Thyroid gland (tissue), 4 donors: ENCODE data around the gene MAPK8IP3. TPM values are rescaled to one million over a fixed set of nuclear protein-coding genes. Genes with fewer than 3 reads are reported as not detected.

Experiments
- DNase-seq, 2 donors: peaks; one replicate each; pipeline ENCODE4 v3.0.0-alpha.2; 2019
- H3K27ac ChIP-seq, 3 donors: fragments of 200-600 bp; sonication (generic); 1 replicate in 2 of 3; 2 replicates in 1 of 3; pipeline ENCODE4 v1.5.1; 2016 to 2019; ENCODE audit warnings: mild to moderate bottlenecking in 1 of 3, moderate library complexity in 1 of 3
- H3K27me3 ChIP-seq: fragments of 200-600 bp; sonication (generic); one replicate; pipeline ENCODE4 v1.5.1; 2019
- H3K36me3 ChIP-seq, 2 donors: fragments of 200-600 bp; sonication (generic); one replicate each; pipeline ENCODE4 v1.5.1; 2016 to 2019
- H3K4me1 ChIP-seq, 2 donors: fragments of 200-600 bp; sonication (generic); one replicate each; pipeline ENCODE4 v1.5.1; 2017 to 2019
- H3K4me3 ChIP-seq, 3 donors: fragments of 200-600 bp; sonication (generic); replicated peaks in 1 of 3; 1 replicate in 2 of 3; 2 replicates in 1 of 3; pipeline ENCODE4 v1.5.1; 2016; ENCODE audit warnings: mild to moderate bottlenecking in 1 of 3
- H3K9me3 ChIP-seq: fragments of 200-600 bp; sonication (generic); one replicate; pipeline ENCODE4 v1.5.1; 2017
- CTCF ChIP-seq, 6 experiments: fragments of 200-600 bp in 3 of 6; fragments of 450-650 bp in 3 of 6; sonication (generic) in 3 of 6; IDR thresholded peaks; one replicate each; pipeline ENCODE4 v1.5.1; 2016 to 2019; ENCODE audit warnings: antibody characterized with exemption in 6 of 6, mild to moderate bottlenecking in 2 of 6, inconsistent platforms in 1 of 6, moderate library complexity in 1 of 6
- POLR2A ChIP-seq, 2 donors: fragments of 450-650 bp; IDR thresholded peaks; one replicate each; pipeline ENCODE4 v1.6.1; 2017; ENCODE audit warnings: antibody characterized with exemption in 2 of 2, mild to moderate bottlenecking in 2 of 2, moderate library complexity in 1 of 2
- WGBS, 2 donors: methylation state at CpG; one replicate each; pipeline ENCODE4 v1.1.5; 2017; 5-methylcytosine and 5-hydroxymethylcytosine counted together
- intact Hi-C: fragments of 100-400 bp; cut with DNase I; formaldehyde crosslinking; loops from one replicate; pipeline ENCODE4 v1.15.1; 2023
- total RNA-seq, 4 donors: library from RNA; depleted of rRNA; stranded (reverse); fragments of >200 nt; gene quantifications; one replicate each; pipeline ENCODE4 v1.2.3, GENCODE V29; 2016

The MAPK8IP3 gene
- total RNA-seq, 4 donors from 2014 or later = 45.7 to 137 (median 60.4) TPM

GRCh38 chr16:1779741-1780676 is 74.0 kb downstream of the MAPK8IP3 start:
- Histone ChIP-seq H3K4me1 (peaks cover 14 to 28% of the 10 kb centered on the region in 2 donors), H3K9me3 (no peaks in the 10 kb centered on the region), H3K36me3 (peaks cover 22 to 26% of the 10 kb centered on the region in 2 donors), H3K27me3 (no peaks in the 10 kb centered on the region), H3K4me3 (no peak overlapping the region), H3K27ac (no peak overlapping the region)
- no peak for TF ChIP-seq POLR2A (IDR thresholded peaks at IDR 0.05)
- no peak for TF ChIP-seq CTCF (IDR thresholded peaks at IDR 0.05)
- WGBS, 2 donors = 79 to 88% methylated on average over 3 to 15 of the region's 27 CpGs
- DNase-seq = no peak
- intact Hi-C loops = no loop called here

- no peaks in the 10 kb centered on the region for H3K9me3 ChIP-seq
- no peak for TF ChIP-seq POLR2A (IDR thresholded peaks at IDR 0.05)
- TF ChIP-seq CTCF (IDR thresholded peaks at IDR 0.05) = no peak
- DNase-seq = no peak
- intact Hi-C loops = no loop called here
- peaks cover 14 to 28% of the 10 kb centered on the region in 2 donors for H3K4me1 ChIP-seq
- peaks cover 18 to 26% of the 10 kb centered on the region in 2 donors for H3K36me3 ChIP-seq
- WGBS, 2 donors = 81 to 86% methylated on average over 6 of the region's 6 CpGs
- H3K27me3 ChIP-seq = no peaks in the 10 kb centered on the region
- H3K4me3 ChIP-seq = no peak overlapping the region
- no peak overlapping the region for H3K27ac ChIP-seq
These were observed 74.7 kb downstream of the MAPK8IP3 start for GRCh38 chr16:1780677-1781072.

GRCh38 chr16:1781254-1781653 is 75.3 kb downstream of the MAPK8IP3 start:
- Histone ChIP-seq H3K36me3 (peaks cover 18 to 26% of the 10 kb centered on the region in 2 donors), H3K27me3 (no peaks in the 10 kb centered on the region), H3K27ac (no peak overlapping the region), H3K4me1 (peaks cover 14 to 28% of the 10 kb centered on the region in 2 donors), H3K4me3 (peak overlapping the region in 2 of 3 donors; percentile 72 to 77), H3K9me3 (no peaks in the 10 kb centered on the region)
- 75 to 76% methylated on average over 12 to 19 of the region's 20 CpGs for WGBS, 2 donors
- no peak for DNase-seq
- TF ChIP-seq CTCF (IDR thresholded peaks at IDR 0.05) = no peak
- intact Hi-C loops = no loop called here

- DNase-seq = peak; percentile 30 to 38
- peak overlapping the region in 1 of 3 donors; percentile 60 for H3K27ac ChIP-seq
- H3K27me3 ChIP-seq = no peaks in the 10 kb centered on the region
- intact Hi-C loops = no loop called here
- H3K36me3 ChIP-seq = peaks cover 17 to 21% of the 10 kb centered on the region in 2 donors
- no peaks in the 10 kb centered on the region for H3K9me3 ChIP-seq
- WGBS, 2 donors = 1 to 4% methylated on average over 21 to 36 of the region's 70 CpGs
- peak overlapping the region; percentile 61 to 77 (median 72) for H3K4me3 ChIP-seq
- H3K4me1 ChIP-seq = peaks cover 14 to 28% of the 10 kb centered on the region in 2 donors
- TF ChIP-seq POLR2A (IDR thresholded peaks at IDR 0.05) (no peak), CTCF (IDR thresholded peaks at IDR 0.05) (no peak)
These were observed 75.9 kb downstream of the MAPK8IP3 start for GRCh38 chr16:1781758-1782407.
